ENCODE results near the gene PSMA8. TPM values are rescaled to one million over a fixed set of nuclear protein-coding genes. Genes with fewer than 3 reads are reported as not detected.

The PSMA8 gene
- total RNA-seq (ENCODE audit: unreplicated experiment): not detected
- long read RNA-seq: 0 reads

DNA sequence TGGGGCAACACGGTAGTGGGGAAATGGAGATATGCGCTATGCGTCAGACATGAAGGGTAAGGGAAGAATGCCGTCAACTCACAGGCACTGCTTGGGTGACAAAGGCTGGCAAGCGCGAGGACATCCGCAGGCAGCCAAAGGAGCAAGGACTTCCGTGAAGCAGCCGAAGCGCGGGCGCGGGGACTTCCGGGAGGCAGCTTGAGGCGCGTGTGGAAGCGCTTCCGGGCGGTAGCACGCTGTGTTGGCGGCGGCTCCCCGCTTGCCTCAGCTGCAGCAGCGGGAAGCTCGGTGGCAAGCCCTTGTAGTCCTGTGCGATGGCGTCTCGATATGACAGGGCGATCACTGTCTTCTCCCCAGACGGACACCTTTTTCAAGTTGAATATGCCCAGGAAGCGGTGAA, at the start of gene PSMA8:
Gene PSMA8 (plus strand): TSS at position 218 of the 400 bp plus-strand sequence. CDS start 97 bp downstream, at position 315.
- H3K36me3 Mint-ChIP-seq (ENCODE audit: low read depth, unreplicated experiment): no peaks in the 10 kb centered on the region
- no peaks in the 10 kb centered on the region for H3K9me3 Mint-ChIP-seq (ENCODE audit: unreplicated experiment)
- H3K27ac Mint-ChIP-seq (ENCODE audit: unreplicated experiment): no peak within 1 kb of the TSS
- H3K4me1 Mint-ChIP-seq (ENCODE audit: unreplicated experiment): no peaks in the 10 kb centered on the region
- DNase-seq (ENCODE audit: low spot score): peak; percentile 39
- TF ChIP-seq, protein P1, sequence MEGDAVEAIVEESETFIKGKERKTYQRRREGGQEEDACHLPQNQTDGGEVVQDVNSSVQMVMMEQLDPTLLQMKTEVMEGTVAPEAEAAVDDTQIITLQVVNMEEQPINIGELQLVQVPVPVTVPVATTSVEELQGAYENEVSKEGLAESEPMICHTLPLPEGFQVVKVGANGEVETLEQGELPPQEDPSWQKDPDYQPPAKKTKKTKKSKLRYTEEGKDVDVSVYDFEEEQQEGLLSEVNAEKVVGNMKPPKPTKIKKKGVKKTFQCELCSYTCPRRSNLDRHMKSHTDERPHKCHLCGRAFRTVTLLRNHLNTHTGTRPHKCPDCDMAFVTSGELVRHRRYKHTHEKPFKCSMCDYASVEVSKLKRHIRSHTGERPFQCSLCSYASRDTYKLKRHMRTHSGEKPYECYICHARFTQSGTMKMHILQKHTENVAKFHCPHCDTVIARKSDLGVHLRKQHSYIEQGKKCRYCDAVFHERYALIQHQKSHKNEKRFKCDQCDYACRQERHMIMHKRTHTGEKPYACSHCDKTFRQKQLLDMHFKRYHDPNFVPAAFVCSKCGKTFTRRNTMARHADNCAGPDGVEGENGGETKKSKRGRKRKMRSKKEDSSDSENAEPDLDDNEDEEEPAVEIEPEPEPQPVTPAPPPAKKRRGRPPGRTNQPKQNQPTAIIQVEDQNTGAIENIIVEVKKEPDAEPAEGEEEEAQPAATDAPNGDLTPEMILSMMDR (IDR thresholded peaks at IDR 0.05; ENCODE audit: unreplicated experiment): no peak
- H3K4me3 Mint-ChIP-seq (ENCODE audit: unreplicated experiment): no peak within 1 kb of the TSS
- H3K27me3 Mint-ChIP-seq (ENCODE audit: unreplicated experiment): peaks cover 5% of the 10 kb centered on the region

DNA sequence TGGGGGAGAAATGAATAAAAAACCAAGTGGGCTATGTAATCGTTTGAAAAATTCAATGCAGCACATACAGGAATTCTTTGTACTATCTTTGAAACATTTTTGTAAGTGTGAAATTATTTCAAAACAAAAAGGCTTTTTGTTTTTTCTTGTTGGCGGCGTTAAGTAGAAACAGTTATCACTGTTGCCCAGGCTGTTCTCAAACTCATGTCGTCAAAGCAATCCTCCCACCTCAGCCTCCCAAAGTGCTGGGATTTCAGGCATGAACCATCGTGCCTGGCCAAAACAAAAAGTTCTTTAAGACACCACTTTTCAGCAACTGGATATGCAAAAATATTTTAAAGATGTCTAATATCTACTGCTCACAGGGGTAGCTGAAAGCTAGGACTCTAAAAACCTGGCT, 48.6 kb upstream of the PSMA8 start:
- Mint-ChIP-seq H3K27ac (ENCODE audit: unreplicated experiment) (no peak overlapping the region), H3K9me3 (ENCODE audit: unreplicated experiment) (no peaks in the 10 kb centered on the region), H3K4me1 (ENCODE audit: unreplicated experiment) (peaks cover 13% of the 10 kb centered on the region), H3K4me3 (ENCODE audit: unreplicated experiment) (no peak overlapping the region), H3K27me3 (ENCODE audit: unreplicated experiment) (peaks cover 4% of the 10 kb centered on the region), H3K36me3 (ENCODE audit: low read depth, unreplicated experiment) (no peaks in the 10 kb centered on the region)
- DNase-seq (ENCODE audit: low spot score): no peak
- TF ChIP-seq, protein P1 (IDR thresholded peaks at IDR 0.05; ENCODE audit: unreplicated experiment): no peak

DNA sequence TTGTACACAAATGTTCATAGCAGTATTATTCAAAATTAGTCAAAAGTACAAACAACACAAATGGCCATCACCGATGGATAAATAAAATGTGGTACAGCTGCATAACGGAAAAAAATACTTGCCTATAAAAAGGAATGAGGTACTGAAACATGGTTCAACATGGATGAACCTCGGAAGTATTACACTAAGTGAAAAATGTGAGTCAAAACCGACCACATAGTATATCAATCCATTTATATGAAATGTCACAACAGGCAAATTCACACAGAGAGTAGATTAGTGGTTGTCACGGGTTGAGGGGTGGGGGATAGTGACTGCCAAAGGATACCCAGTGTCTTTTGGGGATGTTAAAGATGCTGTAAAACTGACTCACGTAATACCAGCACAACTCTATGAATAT, 46.7 kb upstream of the PSMA8 start:
- Mint-ChIP-seq H3K27ac (ENCODE audit: unreplicated experiment) (no peak overlapping the region), H3K27me3 (ENCODE audit: unreplicated experiment) (peaks cover 7% of the 10 kb centered on the region), H3K4me3 (ENCODE audit: unreplicated experiment) (no peak overlapping the region), H3K4me1 (ENCODE audit: unreplicated experiment) (peaks cover 17% of the 10 kb centered on the region), H3K36me3 (ENCODE audit: low read depth, unreplicated experiment) (no peaks in the 10 kb centered on the region), H3K9me3 (ENCODE audit: unreplicated experiment) (no peaks in the 10 kb centered on the region)
- no peak for DNase-seq (ENCODE audit: low spot score)
- TF ChIP-seq, protein P1 (IDR thresholded peaks at IDR 0.05; ENCODE audit: unreplicated experiment): no peak

DNA sequence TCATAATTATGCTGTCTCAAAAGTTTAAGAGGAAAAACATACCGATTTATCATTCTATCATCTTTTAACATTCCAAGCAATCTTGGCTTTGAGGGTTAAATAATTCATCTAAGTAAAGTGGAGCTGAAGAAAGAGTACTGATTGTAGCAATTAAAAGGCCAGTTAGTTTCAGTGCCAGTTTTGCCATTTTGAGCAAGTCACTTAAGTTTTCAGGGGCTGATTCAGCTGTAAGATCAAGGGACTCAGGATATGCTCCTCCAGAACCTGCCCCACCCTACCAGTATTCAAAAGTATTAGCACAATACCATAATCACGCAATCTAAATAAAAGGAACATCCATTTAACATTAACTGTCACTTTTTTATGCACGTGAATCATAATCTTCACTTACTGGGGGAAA, 45.2 kb upstream of the PSMA8 start:
- Mint-ChIP-seq H3K27me3 (ENCODE audit: unreplicated experiment) (peaks cover 7% of the 10 kb centered on the region), H3K4me3 (ENCODE audit: unreplicated experiment) (peak overlapping the region; percentile 98), H3K36me3 (ENCODE audit: low read depth, unreplicated experiment) (no peaks in the 10 kb centered on the region), H3K4me1 (ENCODE audit: unreplicated experiment) (peaks cover 17% of the 10 kb centered on the region), H3K9me3 (ENCODE audit: unreplicated experiment) (no peaks in the 10 kb centered on the region), H3K27ac (ENCODE audit: unreplicated experiment) (no peak overlapping the region)
- no peak for DNase-seq (ENCODE audit: low spot score)
- TF ChIP-seq, protein P1 (IDR thresholded peaks at IDR 0.05; ENCODE audit: unreplicated experiment): no peak

DNA sequence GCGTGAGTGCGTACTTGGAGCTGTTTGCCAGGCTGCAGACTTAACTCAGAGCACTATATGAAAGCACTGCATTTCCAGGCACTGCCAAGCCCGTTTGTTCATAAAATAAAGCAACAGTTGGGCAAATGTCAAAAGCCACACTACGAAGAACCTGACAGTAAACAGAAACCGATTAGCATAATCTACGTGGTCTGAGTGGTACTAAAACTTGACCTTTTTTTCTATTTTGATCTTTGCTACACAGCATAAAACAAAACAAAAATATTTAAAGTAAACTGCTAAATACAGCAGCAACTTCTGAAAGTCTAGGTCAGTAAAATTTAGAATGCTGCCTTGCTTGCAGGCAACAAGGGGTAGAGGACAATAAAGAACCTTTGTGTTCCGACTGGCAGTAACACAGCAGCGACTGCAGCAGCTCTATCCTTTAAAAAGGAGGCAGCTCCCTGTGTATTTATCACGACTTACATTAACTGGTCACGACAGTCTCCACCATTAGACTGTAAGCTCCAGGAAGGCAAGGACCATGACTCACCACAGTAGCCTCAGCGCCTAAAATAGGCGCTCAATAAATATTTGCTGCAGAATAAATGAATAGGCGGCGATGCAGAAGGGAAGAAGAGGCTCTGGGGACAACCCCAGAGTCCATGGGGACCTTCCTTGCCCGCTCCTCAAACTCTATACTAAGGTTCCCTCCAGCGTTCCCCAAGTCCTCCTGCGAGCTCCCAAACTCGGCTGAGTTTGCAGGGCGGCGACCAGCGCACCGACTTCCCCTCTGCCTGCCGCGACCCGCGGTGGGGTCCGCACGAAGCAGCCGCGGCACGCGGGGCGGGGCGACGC, 44.2 kb upstream of the PSMA8 start:
- DNase-seq (ENCODE audit: low spot score): no peak
- H3K27ac Mint-ChIP-seq (ENCODE audit: unreplicated experiment): peak overlapping the region; percentile 85

More for the DNA sequence above, 44.2 kb upstream of the PSMA8 start:
- H3K36me3 Mint-ChIP-seq (ENCODE audit: low read depth, unreplicated experiment): no peaks in the 10 kb centered on the region
- peaks cover 17% of the 10 kb centered on the region for H3K4me1 Mint-ChIP-seq (ENCODE audit: unreplicated experiment)
- peaks cover 7% of the 10 kb centered on the region for H3K27me3 Mint-ChIP-seq (ENCODE audit: unreplicated experiment)
- peak overlapping the region; percentile 98 for H3K4me3 Mint-ChIP-seq (ENCODE audit: unreplicated experiment)
- no peaks in the 10 kb centered on the region for H3K9me3 Mint-ChIP-seq (ENCODE audit: unreplicated experiment)
- TF ChIP-seq, protein P1 (IDR thresholded peaks at IDR 0.05; ENCODE audit: unreplicated experiment): no peak

Measured in endothelial cell (in vitro differentiated cells).